ENCODE measurements around the gene SRC.

- no peak for TF ChIP-seq TCF4 (CRISPR knock-in tag; IDR thresholded peaks at IDR 0.05; ENCODE audit: borderline replicate concordance)
- no peak for TF ChIP-seq POU6F1 (CRISPR knock-in tag; IDR thresholded peaks at IDR 0.05; ENCODE audit: borderline replicate concordance, low read depth)
- no peak for TF ChIP-seq TOX (CRISPR knock-in tag; IDR thresholded peaks at IDR 0.05; ENCODE audit: borderline replicate concordance)
- no peak for TF ChIP-seq ZNF565 (CRISPR knock-in tag; conservative IDR thresholded peaks at IDR 0.05; ENCODE audit: low read depth)
- TF ChIP-seq PATZ1 (CRISPR knock-in tag; IDR thresholded peaks at IDR 0.05; ENCODE audit: borderline replicate concordance), result no peak
- TF ChIP-seq ZFP30 (CRISPR knock-in tag; IDR thresholded peaks at IDR 0.05), result no peak
- no peak for TF ChIP-seq ZFP3 (CRISPR knock-in tag; IDR thresholded peaks at IDR 0.05)
- no peak for TF ChIP-seq ZC3H10 (CRISPR knock-in tag; IDR thresholded peaks at IDR 0.05)
- TF ChIP-seq PPARA (CRISPR knock-in tag; IDR thresholded peaks at IDR 0.05; ENCODE audit: borderline replicate concordance), result no peak
- TF ChIP-seq OSR1 (CRISPR knock-in tag; IDR thresholded peaks at IDR 0.05), result no peak
- no peak for TF ChIP-seq ZNF8 (CRISPR knock-in tag; IDR thresholded peaks at IDR 0.05)
- no peak for TF ChIP-seq CSRNP3 (CRISPR knock-in tag; IDR thresholded peaks at IDR 0.05)
- TF ChIP-seq, protein P1, sequence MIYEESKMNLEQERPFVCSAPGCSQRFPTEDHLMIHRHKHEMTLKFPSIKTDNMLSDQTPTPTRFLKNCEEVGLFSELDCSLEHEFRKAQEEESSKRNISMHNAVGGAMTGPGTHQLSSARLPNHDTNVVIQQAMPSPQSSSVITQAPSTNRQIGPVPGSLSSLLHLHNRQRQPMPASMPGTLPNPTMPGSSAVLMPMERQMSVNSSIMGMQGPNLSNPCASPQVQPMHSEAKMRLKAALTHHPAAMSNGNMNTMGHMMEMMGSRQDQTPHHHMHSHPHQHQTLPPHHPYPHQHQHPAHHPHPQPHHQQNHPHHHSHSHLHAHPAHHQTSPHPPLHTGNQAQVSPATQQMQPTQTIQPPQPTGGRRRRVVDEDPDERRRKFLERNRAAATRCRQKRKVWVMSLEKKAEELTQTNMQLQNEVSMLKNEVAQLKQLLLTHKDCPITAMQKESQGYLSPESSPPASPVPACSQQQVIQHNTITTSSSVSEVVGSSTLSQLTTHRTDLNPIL (CRISPR knock-in tag; IDR thresholded peaks at IDR 0.05; ENCODE audit: low read depth), result no peak
Observed at GRCh38 chr20:37301558-37301957, 44.4 kb upstream of the SRC start.
